GM12878 (cell line): ENCODE results near the gene ETV6. TPM values are rescaled to one million over a fixed set of nuclear protein-coding genes. Genes with fewer than 3 reads are reported as not detected.

Experiments
- ATAC-seq: fragments of 200-7000 bp; cut with Tn5 transposase; 3 replicates; pipeline ENCODE4 v1.9.1; 2020; ENCODE audit warnings: mild to moderate bottlenecking, moderate library complexity
- BruUV-seq: library from RNA; stranded (reverse); fragments of 400-500 nt; replicated peaks from 2 replicates; lab custom pipeline; 2021; lab: Mats Ljungman, UMichigan
- CTCF ChIA-PET: fragments of 300-600 bp; sonication (Branson Sonifier 250); formaldehyde crosslinking; extraction: SDS; loops from one replicate; lab custom pipeline; 2021; ENCODE audit warnings: inconsistent platforms; lab: Yijun Ruan, JAX
- POLR2A ChIA-PET: fragments of 350-600 bp; formaldehyde crosslinking; extraction: SDS; loops from one replicate; lab custom pipeline; 2021; ENCODE audit warnings: inconsistent platforms; lab: Charles Lee
- RAD21 ChIA-PET: fragments of 300-600 bp; sonication (Branson Sonifier 250); formaldehyde crosslinking; loops from one replicate; lab custom pipeline; 2023; ENCODE audit warnings: antibody characterized with exemption; ENCODE audit not compliant: unreplicated experiment; lab: Charles Lee
- SMC1A ChIA-PET: fragments of 300-600 bp; sonication (Branson Sonifier 250); formaldehyde crosslinking; loops from one replicate; lab custom pipeline; 2023; ENCODE audit not compliant: unreplicated experiment, uncharacterized antibody; lab: Charles Lee
- DNase-seq: peaks from one replicate; pipeline ENCODE4 v3.0.0-alpha.2; 2011; ENCODE audit warnings: low read depth, low spot score
- FAIRE-seq: peaks from 3 replicates; lab custom pipeline; 2011; peaks lifted over from hg19 to GRCh38; lab: Jason Lieb, UNC
- H2AFZ ChIP-seq: 2 replicates; pipeline ENCODE4 v1.6.0; 2011; ENCODE audit warnings: low read depth, low read length, control low read depth; ENCODE audit not compliant: control insufficient read depth
- H3K27ac ChIP-seq: 2 replicates; pipeline ENCODE4 v1.5.1; 2011; ENCODE audit warnings: control low read depth; ENCODE audit not compliant: control insufficient read depth, insufficient read depth
- H3K27me3 ChIP-seq, 2 experiments: replicated peaks in 1 of 2; 2 replicates each; pipeline versions ENCODE4 v1.6.0 to v1.6.1; 2011; ENCODE audit warnings: low read length in 1 of 2; ENCODE audit not compliant: control insufficient read depth in 2 of 2, insufficient read depth in 2 of 2
- H3K36me3 ChIP-seq, 2 experiments: 2 replicates each; pipeline ENCODE4 v1.5.1; 2011; ENCODE audit warnings: low read length in 1 of 2; ENCODE audit not compliant: control insufficient read depth in 2 of 2, insufficient read depth in 2 of 2
- H3K4me1 ChIP-seq: 2 replicates; pipeline ENCODE4 v1.6.1; 2011; ENCODE audit warnings: mild to moderate bottlenecking, low read length, moderate library complexity, mixed read lengths; ENCODE audit not compliant: control insufficient read depth, insufficient read depth
- H3K4me2 ChIP-seq: 2 replicates; pipeline ENCODE4 v1.6.0; 2011; ENCODE audit warnings: control low read depth; ENCODE audit not compliant: control insufficient read depth, insufficient read depth
- H3K4me3 ChIP-seq: fragments of 200-600 bp; sonication (generic); 2 replicates; pipeline ENCODE4 v1.5.1; 2016
- H3K79me2 ChIP-seq: 2 replicates; pipeline ENCODE4 v1.6.0; 2011; ENCODE audit warnings: low read length; ENCODE audit not compliant: control insufficient read depth, insufficient read depth
- H3K9ac ChIP-seq: 2 replicates; pipeline ENCODE4 v1.8.0; 2011; ENCODE audit warnings: low read length, control low read depth, mixed read lengths; ENCODE audit not compliant: control insufficient read depth, insufficient read depth
- H3K9me3 ChIP-seq: replicated peaks from 3 replicates; pipeline ENCODE4 v1.5.1; 2011; ENCODE audit warnings: mild to moderate bottlenecking, low read length; ENCODE audit not compliant: control insufficient read depth, insufficient read depth
- H4K20me1 ChIP-seq: 2 replicates; pipeline ENCODE4 v1.6.0; 2011; ENCODE audit not compliant: control insufficient read depth, insufficient read depth
- CEBPB ChIP-seq, 2 experiments: fragments of 150-350 bp in 1 of 2; IDR thresholded peaks; 2 replicates each; pipeline ENCODE4 v1.6.1; 2012 to 2014; ENCODE audit warnings: low read depth in 2 of 2, low read length in 2 of 2, borderline replicate concordance in 1 of 2, inconsistent platforms in 1 of 2
- CHD4 ChIP-seq: fragments of 200-600 bp; sonication (generic); IDR thresholded peaks from 2 replicates; pipeline ENCODE4 v1.6.1; 2016; ENCODE audit warnings: mild to moderate bottlenecking
- CREM ChIP-seq: IDR thresholded peaks from 2 replicates; pipeline ENCODE4 v1.6.1; 2014; ENCODE audit warnings: antibody characterized with exemption, low read depth
- GABPA ChIP-seq: IDR thresholded peaks from 2 replicates; pipeline ENCODE4 v1.6.1; 2014; ENCODE audit warnings: antibody characterized with exemption, low read depth, mild to moderate bottlenecking, inconsistent platforms
- JUNB ChIP-seq: IDR thresholded peaks from 2 replicates; pipeline ENCODE4 v1.6.1; 2016; ENCODE audit warnings: antibody characterized with exemption, mild to moderate bottlenecking
- KDM1A ChIP-seq: fragments of 200-600 bp; sonication (generic); IDR thresholded peaks from 2 replicates; pipeline ENCODE4 v1.6.1; 2016; ENCODE audit warnings: borderline replicate concordance
- LARP7 ChIP-seq: fragments of 450-650 bp; IDR thresholded peaks from 2 replicates; pipeline ENCODE4 v1.6.1; 2017; ENCODE audit warnings: mild to moderate bottlenecking
- MEF2A ChIP-seq: IDR thresholded peaks from 2 replicates; pipeline ENCODE4 v1.6.1; 2011; ENCODE audit warnings: low read depth, mild to moderate bottlenecking, low read length, moderate library complexity; ENCODE audit not compliant: insufficient read depth
- MYB ChIP-seq: fragments of 150-350 bp; IDR thresholded peaks from 2 replicates; pipeline ENCODE4 v1.6.1; 2014; ENCODE audit warnings: mild to moderate bottlenecking, low read depth, low read length, borderline replicate concordance
- MYC ChIP-seq: IDR thresholded peaks from 2 replicates; pipeline ENCODE4 v1.6.1; 2011; ENCODE audit warnings: mild to moderate bottlenecking, low read length, moderate library complexity, inconsistent platforms; ENCODE audit not compliant: insufficient read depth, insufficient replicate concordance, insufficient read length, severe bottlenecking
- POLR2A ChIP-seq: IDR thresholded peaks from 2 replicates; pipeline ENCODE4 v1.6.1; 2011; ENCODE audit warnings: low read depth, mild to moderate bottlenecking, low read length
- POU2F2 ChIP-seq: IDR thresholded peaks from 3 replicates; pipeline ENCODE4 v1.6.1; 2011; ENCODE audit warnings: low read depth, mild to moderate bottlenecking, low read length, borderline replicate concordance
- RELA ChIP-seq: fragments of 450-650 bp; IDR thresholded peaks from 2 replicates; pipeline ENCODE4 v1.8.0; 2014; ENCODE audit warnings: borderline replicate concordance; ENCODE audit not compliant: partially characterized antibody
- RFX5 ChIP-seq: IDR thresholded peaks from 2 replicates; pipeline ENCODE4 v1.6.1; 2011; ENCODE audit warnings: low read depth, low read length, improper control_type of control experiment
- SIN3A ChIP-seq: IDR thresholded peaks from 2 replicates; pipeline ENCODE4 v1.6.1; 2012; ENCODE audit warnings: low read depth, low read length, improper control_type of control experiment
- SP1 ChIP-seq: IDR thresholded peaks from one replicate; pipeline ENCODE4 v1.6.1; 2011; ENCODE audit warnings: low read depth, low read length
- STAT1 ChIP-seq: fragments of 450-650 bp; conservative IDR thresholded peaks from 2 replicates; pipeline ENCODE4 v1.6.1; 2014; ENCODE audit warnings: antibody characterized with exemption, mild to moderate bottlenecking
- WGBS: methylation state at CpG from one replicate; pipeline ENCODE4 v1.1.6; 2016; ENCODE audit warnings: low lambda C conversion rate; ENCODE audit not compliant: insufficient replicate concordance, insufficient coverage; ENCODE audit errors: missing lambda C conversion rate; 5-methylcytosine and 5-hydroxymethylcytosine counted together
- in situ Hi-C: fragments of 300-500 bp; cut with MboI; formaldehyde crosslinking; loops from 9 replicates; pipeline ENCODE4 v1.14.3; 2018; ENCODE audit warnings: mixed read lengths
- intact Hi-C: fragments of 100-400 bp; cut with micrococcal nuclease; formaldehyde crosslinking; loops from one replicate; pipeline ENCODE4 v1.14.2; 2022; ENCODE audit not compliant: unreplicated experiment
- polyA plus RNA-seq, 11 experiments: library from polyadenylated mRNA; depleted of rRNA in 4 of 11; unstranded in 6 of 11; stranded (reverse) in 5 of 11; fragments of >200 nt; fragmentation: Nextera tagmentation in 4 of 11; fragmentation: Illumina TruSeq in 1 of 11; extraction: Ambion mirVana in 4 of 11; extraction: Trizol in 1 of 11; gene quantifications; 1 replicate in 1 of 11; 2 replicates in 10 of 11; pipeline versions ENCODE4 v1.2.1 to v1.2.3, GENCODE V29; 2011 to 2016; ENCODE audit warnings: inconsistent platforms in 2 of 11, missing spikeins in 2 of 11, low read depth in 1 of 11
- total RNA-seq, 4 experiments: library from RNA; depleted of rRNA in 3 of 4; stranded (reverse); fragments of >200 nt in 3 of 4; fragmentation: Illumina TruSeq in 1 of 4; extraction: Trizol in 1 of 4; gene quantifications; 2 replicates each; pipeline versions ENCODE4 v1.2.1 to v1.2.3, GENCODE V29; 2013 to 2021
- TF ChIP-seq, protein P1 (sequence below): fragments of 450-650 bp; IDR thresholded peaks from 2 replicates; pipeline ENCODE4 v1.6.1; 2017; ENCODE audit warnings: low read depth, mild to moderate bottlenecking, moderate library complexity

ETV6 gene
- total and polyA plus RNA-seq, 10 of the 15 experiments (the other 5 are each of a cell fraction or from before 2014, with no cell fraction given) = 6.6 to 74.8 (median 24.6) TPM

DNA sequence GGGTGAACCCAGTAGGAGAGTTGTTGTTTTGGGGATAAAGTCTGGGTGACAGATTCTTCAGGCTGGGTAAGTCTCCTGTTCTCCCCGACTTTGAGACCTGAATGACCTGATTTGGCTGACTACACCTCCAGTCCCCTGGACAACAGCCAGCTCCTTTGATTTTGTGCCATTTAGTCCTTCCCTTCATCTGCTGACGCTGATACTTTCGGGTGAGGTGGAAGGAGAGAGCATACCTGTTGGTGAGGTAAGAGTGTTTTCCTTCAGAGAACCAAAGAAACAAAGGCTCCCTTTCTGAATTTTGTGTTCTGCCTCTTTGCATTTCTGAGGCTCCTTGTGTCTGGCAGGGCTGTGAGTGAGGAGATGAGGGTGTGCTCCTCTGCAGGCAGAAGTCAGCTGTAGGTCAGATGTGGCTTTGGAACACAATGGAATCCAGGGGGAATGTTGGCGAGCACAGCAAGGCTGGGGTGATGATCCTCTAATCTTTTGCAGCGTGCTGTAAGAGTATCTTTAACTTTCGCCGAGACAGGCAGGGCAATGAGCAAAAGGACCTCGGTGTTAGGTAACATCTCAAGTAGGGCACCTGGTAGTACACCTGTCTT, 12.1 kb downstream of the ETV6 start:
- Histone ChIP-seq H3K4me3 (no peak overlapping the region), H3K4me2 (no peak overlapping the region; the same call in 1 of the 2 replicates), H3K27ac (no peak overlapping the region), H3K79me2 (peaks cover 97% of the 10 kb centered on the region), H3K9ac (no peak overlapping the region), H2AFZ (no peak overlapping the region), H4K20me1 (peaks cover 8% of the 10 kb centered on the region), H3K9me3 (no peaks in the 10 kb centered on the region; the same call in 2 of the 3 replicates), H3K36me3 (peaks cover 15 to 36% of the 10 kb centered on the region in 2 experiments), H3K27me3 (no peaks in the 10 kb centered on the region), H3K4me1 (peaks cover 10% of the 10 kb centered on the region)
- CTCF ChIA-PET = interaction anchor here (0.6 kb wide), 1 partner anchor 13 kb away, joined by 3 read pairs; no protein-coding TSS in a partner anchor
- intact Hi-C loops (no loop called here), in situ Hi-C loops (no loop called here)
- POLR2A ChIA-PET = no interaction called here
- SMC1A ChIA-PET = interaction anchor here (1.1 kb wide), 1 partner anchor 38 kb away, joined by 3 read pairs; no protein-coding TSS in a partner anchor
- RAD21 ChIA-PET = no interaction called here
- 98% methylated on average over 8 of the region's 8 CpGs for WGBS
- no peak for FAIRE-seq
- no peak for ATAC-seq
- DNase-seq = no peak
- no peak for TF ChIP-seq STAT1
- TF ChIP-seq CEBPB (IDR thresholded peaks at IDR 0.05; ENCODE audit: borderline replicate concordance in 1 of 2, low read depth in 2 of 2, low read length in 2 of 2) = no peak
- no peak for TF ChIP-seq POLR2A
- BruUV-seq = no TSS peak

DNA sequence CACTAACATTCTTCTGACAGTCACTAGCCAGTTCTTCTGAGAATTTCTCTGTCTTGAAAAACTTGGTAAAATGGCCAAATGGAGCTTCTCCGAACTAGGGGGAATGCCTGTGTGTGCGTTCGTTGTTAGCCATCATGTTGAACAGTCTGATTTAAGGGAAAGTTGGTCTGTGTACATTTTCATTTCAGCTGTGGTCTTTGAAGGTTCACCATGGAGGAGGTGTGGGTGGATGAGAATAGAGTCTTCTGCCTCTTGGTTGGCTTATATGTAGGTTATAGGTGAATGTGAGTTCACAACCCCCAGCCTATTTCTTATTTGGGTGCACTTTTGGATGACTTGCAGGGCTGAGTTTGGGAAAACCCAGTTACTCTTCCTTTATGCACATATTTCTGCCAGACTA, 12.9 kb downstream of the ETV6 start:
- in situ Hi-C loops = no loop called here
- 96% methylated on average over 3 of the region's 3 CpGs for WGBS

More for the DNA sequence above, 12.9 kb downstream of the ETV6 start:
- Histone ChIP-seq H3K36me3 (peaks cover 16 to 33% of the 10 kb centered on the region in 2 experiments), H3K4me1 (peaks cover 10% of the 10 kb centered on the region), H3K9me3 (no peaks in the 10 kb centered on the region; the same call in 2 of the 3 replicates), H2AFZ (no peak overlapping the region), H3K27me3 (no peaks in the 10 kb centered on the region), H3K4me2 (peak overlapping the region; percentile 2; the same call in 1 of the 2 replicates), H4K20me1 (peaks cover 12% of the 10 kb centered on the region), H3K27ac (no peak overlapping the region), H3K79me2 (peaks cover 97% of the 10 kb centered on the region), H3K9ac (no peak overlapping the region), H3K4me3 (no peak overlapping the region)
- DNase-seq (no peak), FAIRE-seq (no peak), ATAC-seq (no peak)
- TF ChIP-seq RFX5 (no peak), CREM (no peak), CHD4 (no peak), LARP7 (no peak), MEF2A (no peak), POU2F2 (no peak), MYB (no peak), SP1 (no peak), JUNB (no peak), RELA (no peak), SIN3A (no peak), KDM1A (no peak), GABPA (no peak), MYC (no peak)
- TF ChIP-seq, protein P1, sequence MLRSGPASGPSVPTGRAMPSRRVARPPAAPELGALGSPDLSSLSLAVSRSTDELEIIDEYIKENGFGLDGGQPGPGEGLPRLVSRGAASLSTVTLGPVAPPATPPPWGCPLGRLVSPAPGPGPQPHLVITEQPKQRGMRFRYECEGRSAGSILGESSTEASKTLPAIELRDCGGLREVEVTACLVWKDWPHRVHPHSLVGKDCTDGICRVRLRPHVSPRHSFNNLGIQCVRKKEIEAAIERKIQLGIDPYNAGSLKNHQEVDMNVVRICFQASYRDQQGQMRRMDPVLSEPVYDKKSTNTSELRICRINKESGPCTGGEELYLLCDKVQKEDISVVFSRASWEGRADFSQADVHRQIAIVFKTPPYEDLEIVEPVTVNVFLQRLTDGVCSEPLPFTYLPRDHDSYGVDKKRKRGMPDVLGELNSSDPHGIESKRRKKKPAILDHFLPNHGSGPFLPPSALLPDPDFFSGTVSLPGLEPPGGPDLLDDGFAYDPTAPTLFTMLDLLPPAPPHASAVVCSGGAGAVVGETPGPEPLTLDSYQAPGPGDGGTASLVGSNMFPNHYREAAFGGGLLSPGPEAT = no peak
- POLR2A ChIA-PET = no interaction called here
- RAD21 ChIA-PET = no interaction called here
- CTCF ChIA-PET = interaction anchor here (0.6 kb wide), 1 partner anchor 12 kb away, joined by 3 read pairs; no protein-coding TSS in a partner anchor
- intact Hi-C loops = no loop called here
- BruUV-seq = no TSS peak
- SMC1A ChIA-PET = interaction anchor here (1.2 to 2.3 kb wide), 2 partner anchors 10 to 37 kb away, joined by 4 to 10 read pairs; no protein-coding TSS in a partner anchor
